HG03442 (cell line): Measurements from ENCODE around the gene GJA3.

Experiments used
- ATAC-seq: cut with Tn5 transposase; IDR thresholded peaks from one replicate; pipeline ENCODE4 v1.9.1; 2021; ENCODE audit warnings: mild to moderate bottlenecking, moderate library complexity; ENCODE audit not compliant: unreplicated experiment

Gene GJA3

DNA sequence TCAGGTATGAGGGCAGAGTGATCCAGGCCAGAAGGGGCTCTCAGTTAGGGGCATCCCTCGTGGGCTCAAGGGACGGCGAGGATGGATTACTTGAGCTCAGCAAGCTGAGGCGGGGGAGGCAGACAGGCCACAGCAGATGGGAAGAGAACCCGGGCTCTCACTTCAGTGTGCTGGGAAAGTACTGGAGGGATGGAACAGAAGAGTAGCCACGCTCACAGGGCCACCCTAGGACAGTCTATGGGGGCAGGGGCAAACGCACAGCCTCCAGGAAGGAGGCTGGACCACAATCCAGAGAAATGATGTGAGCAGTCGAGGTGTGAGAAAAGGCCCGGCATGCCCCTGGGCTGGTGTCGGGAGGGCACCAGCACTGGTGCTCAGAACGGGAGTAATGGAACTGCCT lies 9.2 kb downstream of the GJA3 start:
- no peak for ATAC-seq

DNA sequence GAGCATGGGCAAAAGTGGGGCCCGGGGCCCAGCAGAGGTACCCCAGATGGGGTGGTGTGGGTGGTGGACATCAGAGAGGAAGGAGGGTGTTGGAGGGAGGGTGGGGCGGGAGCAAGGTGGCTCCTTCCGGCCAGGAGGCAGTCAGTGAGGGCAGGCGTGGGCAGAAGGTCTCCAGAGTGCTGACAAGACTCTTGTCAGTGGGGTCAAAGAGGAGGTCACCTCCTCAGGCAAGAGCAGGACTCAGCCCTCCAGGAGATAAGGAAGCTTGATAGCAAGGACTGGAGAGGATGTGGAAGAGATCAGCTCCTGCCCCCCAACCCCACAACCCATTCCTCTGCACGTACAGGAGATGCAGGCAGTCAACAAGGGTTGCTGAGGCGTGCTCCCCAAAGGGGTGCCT lies 9.8 kb downstream of the GJA3 start:
- no peak for ATAC-seq

DNA sequence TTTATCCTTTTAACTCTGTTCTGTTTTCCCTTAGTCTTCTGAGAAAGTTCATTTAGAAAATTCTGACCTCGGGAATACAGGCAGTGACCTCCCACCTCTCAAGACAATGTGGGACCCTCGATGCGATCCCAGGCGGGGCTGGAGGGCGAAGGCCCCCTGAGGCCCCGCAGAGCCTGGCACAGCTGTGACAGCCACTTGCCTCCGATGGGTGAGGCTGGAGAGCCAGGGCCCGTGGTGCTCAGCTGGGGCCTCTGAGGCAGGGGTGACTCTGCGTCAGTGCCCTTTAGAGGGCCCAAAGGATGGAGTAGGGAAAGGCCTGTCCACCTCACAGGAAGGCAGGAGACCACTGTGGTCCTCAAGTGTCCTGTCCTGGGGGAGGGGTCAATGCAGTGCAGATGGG lies 10.3 kb downstream of the GJA3 start:
- ATAC-seq = no peak

DNA sequence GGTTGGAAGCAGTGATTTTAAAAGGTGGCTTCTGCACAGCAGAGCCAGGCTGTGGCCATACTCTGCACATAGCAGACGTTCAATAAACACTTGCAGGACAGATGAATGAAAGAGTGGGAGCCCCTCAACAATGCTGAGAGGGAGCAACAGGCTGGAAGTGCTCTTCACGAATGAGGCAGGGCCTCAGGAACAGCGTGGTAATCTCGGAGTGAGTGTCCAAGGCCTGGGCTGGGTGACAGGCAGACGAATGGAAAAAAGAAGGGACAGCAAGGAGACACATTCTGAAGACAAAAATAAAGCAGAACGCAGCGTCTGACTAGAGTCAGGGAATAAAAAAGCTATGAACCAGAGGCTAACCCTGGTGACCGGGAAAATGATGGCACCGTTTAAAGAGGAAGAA lies 11.1 kb downstream of the GJA3 start:
- no peak for ATAC-seq

DNA sequence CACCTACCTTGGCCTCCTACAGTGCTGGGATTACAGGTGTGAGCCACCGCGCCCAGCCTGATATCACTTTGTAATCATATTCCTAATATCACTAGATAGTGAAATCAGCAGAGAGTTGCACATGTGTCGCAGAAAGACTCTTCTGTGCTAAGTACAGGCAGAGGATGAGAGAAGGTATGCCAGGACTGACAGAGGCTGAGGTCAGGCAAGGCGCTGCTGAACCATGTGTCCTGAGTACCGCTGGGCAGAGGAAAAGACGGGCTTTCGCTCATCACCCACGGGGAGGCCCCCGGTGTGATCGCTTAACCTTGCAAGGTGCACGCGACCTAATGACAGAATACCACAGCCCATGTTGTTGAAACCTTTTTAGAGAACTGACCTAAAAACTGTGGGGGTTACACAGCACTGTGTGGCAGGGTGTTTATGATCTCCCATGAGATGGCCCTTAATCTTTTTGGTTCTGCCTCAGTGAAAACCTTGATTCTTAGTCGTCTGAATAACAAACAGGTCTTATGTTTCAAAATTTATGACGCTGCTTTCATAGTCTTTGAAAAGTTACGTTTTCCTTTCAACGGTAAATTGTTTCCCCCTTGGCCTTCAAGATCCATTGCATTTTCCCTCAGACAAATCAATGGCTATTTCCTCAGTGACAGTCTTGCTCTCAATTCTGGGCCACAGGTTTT lies 12.2 kb downstream of the GJA3 start:
- no peak for ATAC-seq

DNA sequence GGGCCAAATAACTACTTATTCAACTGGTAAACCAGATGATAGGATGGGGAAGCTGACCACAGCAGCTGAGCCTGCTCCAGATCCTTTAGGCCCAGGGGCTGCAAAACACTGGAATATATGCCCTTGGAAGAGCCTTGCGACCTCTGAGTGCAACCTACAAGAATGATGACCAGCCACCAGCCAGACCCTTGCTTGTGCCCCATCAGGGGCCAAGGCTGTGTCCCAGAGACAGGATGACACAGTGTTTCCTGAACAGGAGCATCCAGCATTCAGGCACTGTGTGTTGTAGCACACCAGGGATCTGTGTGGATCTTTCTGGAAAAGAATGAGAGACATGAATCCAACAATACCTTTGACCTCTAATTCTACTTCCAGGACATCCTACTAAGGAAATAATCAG lies 14.5 kb downstream of the GJA3 start:
- no peak for ATAC-seq

DNA sequence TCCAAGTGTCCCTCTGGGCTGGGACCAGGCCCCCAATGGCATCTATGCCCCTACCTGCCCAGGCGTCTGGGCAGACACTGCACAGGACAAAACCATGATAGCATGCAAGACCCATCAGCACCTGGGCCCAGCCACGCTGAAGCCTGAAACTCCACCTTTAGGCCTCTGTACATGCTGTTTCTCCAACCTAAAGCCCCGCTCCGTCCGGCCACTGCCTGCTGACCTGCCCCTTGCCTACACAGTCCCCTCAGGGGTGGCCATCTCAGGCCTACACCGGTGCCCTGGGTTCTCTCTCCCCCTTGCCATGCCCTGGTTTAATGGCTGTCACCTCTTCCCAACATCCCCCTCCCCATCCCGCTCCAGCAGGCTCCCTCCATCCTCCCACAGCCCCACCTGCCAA lies 15.3 kb downstream of the GJA3 start:
- no peak for ATAC-seq

DNA sequence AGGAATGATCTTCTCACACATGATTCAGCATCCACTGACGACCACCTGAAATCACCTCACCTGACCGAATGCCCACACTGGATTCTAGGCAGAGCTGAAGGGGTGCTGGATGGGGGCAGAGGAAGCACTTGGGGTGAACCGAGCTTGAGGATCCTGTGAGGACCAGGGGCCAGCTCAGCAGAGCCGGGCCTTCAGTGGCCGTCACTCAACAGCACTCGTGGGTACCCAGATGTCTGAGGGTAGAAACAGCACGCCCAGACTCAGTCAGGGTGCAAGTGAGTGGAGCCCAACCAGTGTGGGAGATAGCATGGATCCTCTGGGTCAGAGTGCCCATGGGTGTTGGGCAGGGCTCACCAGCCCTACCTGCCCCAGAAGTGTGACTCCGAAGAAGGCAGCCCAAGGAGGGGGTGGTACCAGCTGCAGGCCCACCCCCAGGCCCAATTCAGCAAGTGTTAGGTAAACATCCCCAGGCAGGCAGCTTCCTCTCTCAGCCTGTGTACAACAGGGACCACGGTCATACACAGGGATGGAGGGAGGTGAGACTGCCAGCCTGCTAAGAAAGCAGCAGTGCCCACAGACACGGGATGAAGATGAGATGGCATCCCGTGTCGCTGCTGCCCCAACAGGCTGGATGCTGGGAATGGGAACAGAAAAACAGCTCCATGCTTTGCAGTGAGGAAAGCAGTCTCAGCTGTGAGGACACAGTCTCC lies 16.6 kb downstream of the GJA3 start:
- no peak for ATAC-seq

DNA sequence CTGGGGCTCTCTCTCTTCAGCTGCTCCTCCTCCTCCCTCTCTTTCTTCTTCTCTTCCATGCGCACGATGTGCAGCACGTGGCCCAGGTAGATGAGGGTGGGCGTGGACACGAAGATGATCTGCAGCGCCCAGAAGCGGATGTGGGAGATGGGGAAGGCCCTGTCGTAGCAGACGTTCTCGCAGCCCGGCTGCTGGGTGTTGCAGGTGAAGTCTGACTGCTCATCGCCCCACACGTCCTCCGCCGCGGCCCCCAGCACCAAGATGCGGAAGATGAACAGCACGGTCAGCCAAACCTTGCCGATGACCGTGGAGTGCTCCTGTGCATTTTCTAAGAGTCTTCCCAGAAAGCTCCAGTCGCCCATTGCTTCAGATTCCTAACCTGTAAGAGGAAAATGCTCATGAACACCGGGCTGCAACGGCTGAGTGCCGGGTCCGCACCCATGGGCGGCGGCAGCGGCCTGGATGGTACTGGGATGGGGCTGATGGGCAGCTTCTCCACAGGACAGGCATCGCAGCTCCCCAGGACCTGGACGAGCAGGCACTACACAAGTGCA lies 17.8 kb downstream of the GJA3 start:
- no peak for ATAC-seq

DNA sequence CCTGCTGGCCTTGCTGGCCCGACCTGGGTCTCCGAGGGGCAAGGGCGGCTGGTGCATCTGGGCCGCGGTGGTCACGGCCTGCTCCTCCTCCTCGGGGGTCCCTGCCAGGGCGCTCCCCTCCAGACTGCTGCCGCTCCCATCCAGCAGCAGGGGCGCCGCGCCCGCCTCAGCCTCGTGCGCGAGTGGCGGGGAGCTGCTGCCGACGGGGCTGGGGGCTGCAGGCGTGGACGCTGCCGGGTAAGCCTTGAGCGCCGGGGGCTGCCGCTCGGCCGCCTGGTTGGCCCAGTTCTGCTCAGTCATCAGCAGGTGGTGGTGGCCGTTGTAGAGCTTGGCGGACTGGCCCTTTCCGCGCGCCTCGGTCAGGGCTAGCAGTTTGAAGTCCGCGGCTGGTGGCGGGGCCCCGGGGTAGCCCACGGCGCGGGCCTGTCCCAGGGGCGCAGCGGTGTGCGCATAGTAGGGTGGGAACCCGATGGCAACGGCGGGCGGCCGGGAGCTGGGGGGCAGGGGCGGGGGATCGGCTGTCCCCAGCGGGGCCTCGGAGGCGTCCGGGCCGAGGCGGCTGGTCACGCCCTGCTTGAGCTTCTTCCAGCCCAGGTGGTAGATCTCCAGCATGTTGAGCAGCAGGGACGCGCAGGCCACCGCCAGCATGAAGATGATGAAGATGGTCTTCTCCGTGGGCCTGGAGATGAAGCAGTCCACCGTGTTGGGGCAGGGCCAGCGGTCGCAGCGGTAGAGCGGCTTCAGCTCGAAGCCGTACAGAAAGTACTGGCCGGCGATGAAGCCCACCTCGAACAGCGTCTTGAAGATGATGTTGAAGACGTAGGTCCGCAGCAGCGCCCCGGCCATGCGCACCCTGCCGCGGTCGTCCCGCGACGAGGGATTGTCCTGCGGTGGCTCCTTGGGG lies 18.6 kb downstream of the GJA3 start:
- ATAC-seq = no peak

DNA sequence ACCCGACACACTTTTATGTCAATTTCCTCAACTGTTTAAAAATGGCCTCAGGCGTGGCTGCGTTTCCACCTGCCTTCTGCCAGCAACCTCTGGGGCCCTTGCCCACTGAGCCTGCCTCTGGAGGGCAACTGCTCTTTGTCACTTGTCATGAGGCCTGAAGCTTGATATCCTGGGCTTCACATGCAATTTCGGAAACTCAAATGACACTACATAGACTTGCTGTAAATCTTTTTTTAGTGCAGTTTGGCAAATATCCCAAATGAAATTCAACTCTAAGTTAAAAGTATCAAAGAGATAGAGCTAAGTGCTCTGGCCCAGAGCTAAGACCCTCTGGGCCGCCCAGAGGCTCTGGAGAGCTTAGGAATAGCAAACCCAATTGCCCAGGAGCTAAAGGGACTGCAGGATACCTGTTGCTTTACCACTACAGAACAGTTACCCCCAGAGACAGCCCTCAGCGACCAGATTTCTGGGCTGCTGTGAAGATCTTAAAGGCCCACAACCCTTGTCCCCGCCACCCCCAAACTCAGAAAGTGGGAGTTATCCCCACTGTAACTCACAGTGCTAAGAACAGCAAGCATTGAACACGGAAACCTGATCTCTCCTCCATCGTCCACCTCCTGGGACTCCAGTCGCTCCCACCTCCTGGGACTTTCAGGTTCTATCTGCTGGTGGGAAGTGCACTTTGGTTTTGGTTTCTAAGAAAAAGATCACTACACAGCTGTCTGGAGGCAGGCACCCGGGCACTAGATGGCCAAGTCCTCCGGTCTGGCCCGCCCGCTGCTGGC lies 19.4 kb downstream of the GJA3 start:
- no peak for ATAC-seq

DNA sequence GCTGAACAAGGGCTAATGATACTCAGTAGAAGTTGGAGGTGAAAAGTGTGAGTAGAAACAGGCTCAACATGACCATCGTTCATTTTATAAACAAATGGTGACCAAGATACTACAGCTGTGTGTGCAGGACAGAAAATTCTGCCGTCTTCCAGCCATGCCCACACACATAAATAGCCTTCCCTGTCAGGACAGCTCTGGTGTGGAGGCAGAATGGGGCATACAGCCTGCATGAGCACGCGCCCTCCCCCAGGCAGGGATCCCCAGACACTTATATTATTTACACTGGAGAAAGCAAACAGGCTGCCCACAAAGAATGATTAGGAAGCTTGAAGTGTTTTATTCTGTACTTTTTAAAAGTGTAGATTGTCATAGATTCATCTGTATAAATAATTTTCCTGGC lies 20.4 kb downstream of the GJA3 start:
- ATAC-seq = no peak

DNA sequence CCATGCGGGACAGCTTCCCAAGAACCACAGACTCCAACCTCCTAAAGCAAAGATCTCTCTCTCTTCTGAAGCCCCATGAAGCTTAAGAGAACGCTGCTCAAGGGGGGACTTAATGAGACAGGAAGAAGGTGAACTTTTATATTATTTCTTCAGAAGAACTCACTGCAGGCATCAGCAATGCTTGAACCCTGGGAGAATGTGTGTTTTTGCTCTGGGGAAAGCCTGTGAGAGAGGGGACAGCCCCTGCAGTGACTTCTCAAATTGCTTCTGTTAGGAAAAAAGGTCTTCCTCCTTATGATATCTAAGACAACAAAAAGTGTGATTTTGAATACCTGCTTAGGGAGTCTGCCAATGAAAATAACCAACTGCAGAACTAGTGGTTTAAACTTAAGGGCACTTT lies 23.0 kb downstream of the GJA3 start:
- no peak for ATAC-seq

DNA sequence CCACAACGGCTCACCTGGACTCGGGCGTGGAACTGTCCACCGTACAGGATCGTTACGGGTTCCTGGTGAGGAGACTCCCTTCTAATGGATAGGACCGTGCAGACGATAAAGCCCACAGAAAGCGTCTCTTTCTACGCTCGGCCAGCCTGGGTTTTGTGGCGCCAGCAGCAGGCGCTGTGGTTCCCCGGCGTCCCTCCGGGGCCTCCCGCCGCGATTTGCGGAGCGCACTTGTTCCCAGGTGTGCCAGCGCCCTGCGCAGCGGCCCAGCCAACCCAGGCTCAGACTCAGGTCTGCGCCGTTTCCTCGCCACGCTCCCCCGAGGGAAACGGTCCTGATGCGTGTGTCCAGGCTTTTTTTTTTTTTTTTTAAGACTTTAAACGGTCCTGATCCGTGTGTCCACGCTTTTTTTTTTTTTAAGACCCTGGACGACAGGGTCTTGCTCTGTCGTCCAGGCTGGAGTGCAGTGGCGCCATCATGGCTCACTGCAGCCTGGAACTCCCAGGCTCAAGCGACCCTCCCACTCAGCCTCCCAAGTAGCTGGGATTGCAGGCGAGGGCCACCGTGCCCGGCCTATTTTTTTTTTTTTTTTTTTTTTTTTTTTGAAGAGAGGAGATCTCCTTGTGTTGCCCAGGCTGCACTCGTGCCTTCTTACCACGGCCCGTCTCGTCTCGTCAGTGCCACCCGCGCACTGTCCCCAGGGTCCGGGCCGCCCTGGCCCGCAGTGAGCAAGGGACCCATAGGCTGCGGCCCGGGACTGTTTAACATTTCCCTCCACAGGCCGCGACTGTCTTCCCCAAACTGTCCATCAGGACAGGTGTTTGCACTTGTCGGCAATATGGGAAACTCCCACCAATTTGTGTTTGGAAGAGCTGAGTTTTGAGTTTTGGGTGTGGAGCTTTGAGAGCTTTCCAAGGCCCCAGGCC lies 23.8 kb downstream of the GJA3 start:
- ATAC-seq = no peak

DNA sequence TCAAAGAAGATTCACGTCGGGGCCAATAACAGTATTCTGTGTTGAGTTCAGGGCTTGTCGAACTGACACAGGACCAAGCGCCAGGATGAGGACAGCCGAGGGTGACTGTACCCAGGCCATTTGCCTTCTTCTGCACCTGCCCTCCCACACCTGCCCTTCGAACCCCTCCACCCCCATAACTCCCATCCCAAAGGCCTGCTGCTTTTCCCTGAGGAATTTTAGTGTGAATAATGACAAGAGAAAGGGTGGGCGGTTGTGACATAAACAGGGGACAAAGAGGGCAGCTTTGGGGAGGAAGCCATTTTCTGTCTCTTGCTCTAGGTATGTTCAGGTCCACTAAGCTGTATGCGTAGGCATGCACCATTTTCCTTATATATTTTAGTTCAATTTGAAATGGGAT lies 26.1 kb downstream of the GJA3 start:
- no peak for ATAC-seq

DNA sequence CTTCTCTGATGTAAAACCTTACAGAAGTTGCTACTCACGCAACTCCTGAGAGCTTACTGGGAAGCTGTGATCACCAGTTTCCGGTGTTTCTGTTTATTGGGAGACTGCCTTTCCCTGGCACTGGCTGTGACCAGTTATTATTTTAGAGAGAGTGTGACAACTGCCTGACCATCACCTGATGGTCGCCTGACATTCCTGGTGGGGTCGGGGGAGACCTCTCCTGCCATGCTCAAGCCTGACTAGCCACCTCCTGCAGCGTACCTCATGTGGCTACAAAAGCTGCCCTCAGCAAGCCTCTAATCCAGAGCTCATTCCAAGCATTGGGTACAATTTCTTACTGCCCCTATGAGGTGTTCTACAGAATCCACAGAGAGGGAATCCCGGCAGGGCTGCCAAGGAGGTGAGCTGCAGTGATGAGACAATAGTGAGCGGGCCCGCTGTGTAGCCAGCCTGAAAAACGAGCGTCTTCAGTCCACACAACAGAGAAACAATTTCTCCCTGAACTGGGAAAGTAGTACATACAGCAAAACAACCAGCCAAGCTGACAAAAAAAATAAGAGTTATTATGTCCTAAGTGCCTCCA lies 28.7 kb downstream of the GJA3 start:
- no peak for ATAC-seq

DNA sequence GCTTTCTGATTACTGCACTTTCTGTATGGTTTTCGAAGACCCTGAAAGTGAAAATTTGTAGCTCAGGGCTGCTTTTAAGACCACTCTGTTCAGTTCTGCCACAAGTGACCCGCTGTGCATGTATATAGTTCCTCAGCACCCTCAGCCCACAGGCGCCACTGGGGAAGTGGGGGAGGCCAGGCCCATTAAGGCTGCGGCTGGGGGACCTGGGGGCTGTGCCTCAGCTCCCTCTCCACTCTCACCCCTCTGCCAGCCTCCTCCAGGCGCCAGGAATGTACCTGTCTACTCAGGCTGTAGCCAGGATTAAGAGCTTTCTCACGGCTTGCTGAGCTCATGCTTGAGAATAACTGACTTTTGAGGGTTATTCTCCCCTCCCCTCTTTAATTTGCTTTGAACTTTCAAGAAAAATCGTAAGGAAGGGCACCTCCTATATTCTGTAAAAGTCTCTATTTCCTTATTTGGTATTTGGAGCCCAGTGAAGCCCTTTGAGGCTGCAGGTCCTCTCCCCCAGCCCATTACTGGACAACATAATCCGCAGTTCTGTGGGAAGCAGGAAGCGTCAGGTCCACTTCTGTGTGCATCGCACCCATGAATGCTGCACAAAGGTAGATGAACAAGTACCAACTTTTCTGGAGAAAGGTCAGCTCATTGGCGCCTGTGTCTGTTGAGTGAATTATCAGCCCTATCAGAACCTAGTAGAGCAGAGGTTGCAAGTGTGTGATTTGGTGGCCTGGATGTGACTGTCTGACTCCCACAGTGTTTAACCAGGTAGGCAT lies 29.6 kb downstream of the GJA3 start:
- no peak for ATAC-seq

DNA sequence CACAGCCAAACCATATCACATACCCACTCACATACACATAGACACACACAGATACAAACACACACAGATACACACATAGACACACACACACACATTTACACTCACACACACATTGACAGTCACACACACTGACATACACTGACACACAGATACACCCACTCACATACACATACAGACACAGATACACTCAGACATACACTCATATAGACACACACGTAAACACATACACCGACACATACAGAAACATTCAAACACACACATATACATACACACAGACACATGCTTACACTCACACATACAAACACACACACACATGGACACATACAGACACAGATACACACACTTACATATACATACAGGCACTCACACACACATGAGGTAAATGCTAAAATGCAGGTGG lies 30.2 kb downstream of the GJA3 start:
- ATAC-seq = no peak

DNA sequence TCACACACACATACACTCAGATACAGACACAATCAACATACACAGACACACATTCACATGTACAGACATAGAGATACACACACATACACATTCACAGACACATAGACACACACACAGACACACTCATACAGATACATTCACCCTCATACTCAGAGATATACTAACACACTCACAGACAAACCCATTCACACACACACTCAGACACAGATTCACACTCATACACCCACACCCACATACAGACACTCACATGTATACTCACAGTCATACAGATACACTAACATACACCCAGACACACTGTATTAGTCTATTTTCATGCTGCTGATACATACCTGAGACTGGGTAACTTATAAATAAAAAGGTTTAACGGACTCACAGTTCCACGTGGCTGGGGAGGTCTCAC lies 30.8 kb downstream of the GJA3 start:
- ATAC-seq = no peak
